K562 treated with DMSO at 1 percent for 48 hours (cell line): ENCODE results near the gene ST3GAL5. TPM values are rescaled to one million over a fixed set of nuclear protein-coding genes. Genes with fewer than 3 reads are reported as not detected.

ENCODE experiments used
- total RNA-seq: library from RNA; unstranded; fragments of 300-600 nt; gene quantifications from 2 replicates; pipeline ENCODE4 v1.2.3, GENCODE V29; 2022; ENCODE audit warnings: low replicate concordance; ENCODE audit errors: extremely low read depth

The ST3GAL5 gene
- total RNA-seq = not detected in 2 replicates

GRCh38 chr2:85888684-85889626, at the start of gene ST3GAL5:
TSS of gene ST3GAL5 (minus strand) at chr2:85888990. CDS start at chr2:85888905, 85 bp downstream.

Other genes starting within 250 kb of the ST3GAL5 start
- gene SFTPB, start 220.8 kb downstream of the ST3GAL5 start, total RNA-seq = not detected in 2 replicates
- gene GNLY, start 194.6 kb downstream of the ST3GAL5 start, total RNA-seq = not detected in 2 replicates
- gene ATOH8, start 135.0 kb downstream of the ST3GAL5 start, total RNA-seq = not detected in 2 replicates
- not detected in 2 replicates for gene POLR1A, start 216.9 kb upstream of the ST3GAL5 start, total RNA-seq
- not detected in 2 replicates for gene PTCD3, start 217.2 kb upstream of the ST3GAL5 start, total RNA-seq